Stimulated activated CD8-positive, alpha-beta memory T cell treated with anti-CD3 and anti-CD28 coated beads, Interleukin-12 subunit alpha, Interleukin-12 subunit beta, amount 100 ng/mL, for 24 hours (primary cell): ENCODE data around the gene LIMS1.
"Not testable (repeated sequence)": the region's sequence is repeated elsewhere in the genome, so short reads cannot be mapped to it uniquely, and the experiment has no call there.

Experiments
- DNase-seq: peaks from one replicate; pipeline ENCODE4 v3.0.0-alpha.2; 2020; ENCODE audit errors: extremely low read depth

Gene LIMS1

DNA sequence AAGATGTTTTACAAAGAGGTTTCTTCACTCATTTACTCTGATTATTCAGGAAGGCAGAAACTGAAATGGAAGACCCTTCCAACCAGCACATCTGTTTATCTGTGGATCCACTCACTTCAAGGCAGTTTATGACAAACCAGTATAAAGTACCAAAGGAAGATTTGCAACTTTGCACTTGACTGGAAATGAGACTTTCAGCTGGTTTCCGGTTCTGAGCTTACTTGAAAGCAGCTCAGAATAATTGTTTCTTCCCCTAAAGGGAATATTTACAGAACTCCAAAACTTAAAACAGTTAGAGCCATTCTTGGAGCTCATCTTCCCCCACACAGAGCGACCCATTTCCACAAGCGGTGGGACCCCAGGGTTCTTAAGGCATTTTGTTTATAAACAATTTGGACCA is 129.8 kb downstream of the LIMS1 start:
- not testable (repeated sequence) for DNase-seq

GRCh38 chr2:108664979-108665378 is 130.7 kb downstream of the LIMS1 start:
- not testable (repeated sequence) for DNase-seq

GRCh38 chr2:108665975-108666374 is 131.7 kb downstream of the LIMS1 start:
- DNase-seq = not testable (repeated sequence)

GRCh38 chr2:108667140-108667539 is 132.9 kb downstream of the LIMS1 start:
- not testable (repeated sequence) for DNase-seq

DNA sequence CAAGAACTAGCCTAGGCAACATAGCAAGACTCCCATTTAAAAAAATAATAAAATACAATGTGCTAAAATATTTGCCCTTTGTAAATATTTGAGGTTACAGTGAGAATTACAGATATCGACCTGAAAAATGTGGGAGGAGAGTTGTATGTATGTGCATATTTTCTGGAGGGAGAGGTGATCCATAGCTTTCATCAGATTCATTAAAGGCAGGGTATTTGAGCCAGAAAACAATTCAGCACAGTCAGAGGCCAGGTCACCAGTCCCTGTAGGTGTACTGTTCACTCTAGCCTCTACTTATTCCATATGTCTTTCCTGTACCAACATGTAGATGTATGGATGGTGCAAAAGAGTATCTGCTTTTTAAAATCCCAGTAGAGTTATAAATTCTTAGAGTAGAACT is 136.0 kb downstream of the LIMS1 start:
- DNase-seq = not testable (repeated sequence)

DNA sequence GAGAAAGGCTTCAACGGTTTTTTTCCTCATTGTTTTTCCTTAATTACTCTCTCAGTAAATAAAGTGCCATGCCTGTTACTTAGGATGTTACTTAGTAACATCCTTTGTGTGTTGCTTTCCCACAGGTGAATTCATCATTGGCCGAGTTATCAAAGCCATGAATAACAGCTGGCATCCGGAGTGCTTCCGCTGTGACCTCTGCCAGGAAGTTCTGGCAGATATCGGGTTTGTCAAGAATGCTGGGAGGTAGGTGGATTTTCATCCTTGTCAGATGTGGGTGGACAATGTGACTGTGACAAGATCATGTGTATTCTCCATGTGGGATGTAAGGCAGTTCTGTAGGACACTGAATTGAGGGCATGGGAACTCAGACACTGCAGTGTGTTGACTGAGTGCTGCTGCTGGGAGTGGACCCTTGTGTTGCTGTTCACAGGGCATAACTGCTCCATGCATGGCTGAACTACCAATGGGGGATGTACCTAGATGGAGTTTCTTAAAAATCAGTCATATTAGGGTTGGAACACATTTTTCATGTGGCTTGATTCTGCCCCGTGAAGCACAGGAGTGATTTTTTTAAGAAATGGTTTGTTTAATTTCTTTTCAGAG is 138.0 kb downstream of the LIMS1 start:
- DNase-seq = not testable (repeated sequence)

DNA sequence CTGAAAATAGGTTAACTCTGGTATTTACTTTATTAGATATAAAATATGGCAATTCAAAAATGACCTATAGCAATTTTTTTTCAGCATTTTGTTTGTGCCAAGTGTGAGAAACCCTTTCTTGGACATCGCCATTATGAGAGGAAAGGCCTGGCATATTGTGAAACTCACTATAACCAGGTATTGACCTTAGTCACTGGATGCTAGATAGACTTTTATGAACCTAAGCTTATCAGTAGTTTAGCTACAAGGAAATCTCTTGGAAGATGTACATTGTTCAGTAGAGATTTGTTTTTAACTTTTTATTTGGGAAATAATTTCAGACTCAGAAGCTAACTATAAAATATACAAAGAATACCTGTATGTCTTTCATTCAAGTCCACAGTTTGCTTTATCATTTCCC is 142.3 kb downstream of the LIMS1 start:
- not testable (repeated sequence) for DNase-seq

DNA sequence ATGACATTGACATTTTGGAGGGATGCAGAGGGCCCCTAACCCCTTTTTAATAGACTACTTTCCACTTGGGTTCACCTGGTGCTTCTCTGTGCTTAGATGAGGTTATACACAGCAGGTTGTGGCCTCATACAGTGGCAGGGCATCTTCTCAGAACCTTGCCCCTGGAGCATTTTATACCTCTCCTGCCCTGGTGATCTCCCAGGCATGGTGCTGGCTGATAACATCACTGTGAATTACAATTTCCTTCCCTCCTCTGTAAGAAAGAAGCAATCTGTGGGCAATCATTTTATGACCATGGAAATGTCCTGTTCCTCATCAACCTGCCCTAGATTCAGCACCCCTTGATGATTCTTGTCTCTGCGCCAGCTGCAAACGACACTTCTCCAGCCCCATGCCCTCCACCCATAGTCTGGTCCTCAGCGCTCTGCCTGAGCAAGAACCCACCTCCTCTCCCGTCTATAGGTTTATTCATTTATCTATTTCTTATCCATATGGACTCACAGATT is 143.0 kb downstream of the LIMS1 start:
- not testable (repeated sequence) for DNase-seq

- DNase-seq = not testable (repeated sequence)
These were observed 144.0 kb downstream of the LIMS1 start for GRCh38 chr2:108678198-108678651.

GRCh38 chr2:108680805-108681204 is 146.5 kb downstream of the LIMS1 start:
- DNase-seq = not testable (repeated sequence)

DNA sequence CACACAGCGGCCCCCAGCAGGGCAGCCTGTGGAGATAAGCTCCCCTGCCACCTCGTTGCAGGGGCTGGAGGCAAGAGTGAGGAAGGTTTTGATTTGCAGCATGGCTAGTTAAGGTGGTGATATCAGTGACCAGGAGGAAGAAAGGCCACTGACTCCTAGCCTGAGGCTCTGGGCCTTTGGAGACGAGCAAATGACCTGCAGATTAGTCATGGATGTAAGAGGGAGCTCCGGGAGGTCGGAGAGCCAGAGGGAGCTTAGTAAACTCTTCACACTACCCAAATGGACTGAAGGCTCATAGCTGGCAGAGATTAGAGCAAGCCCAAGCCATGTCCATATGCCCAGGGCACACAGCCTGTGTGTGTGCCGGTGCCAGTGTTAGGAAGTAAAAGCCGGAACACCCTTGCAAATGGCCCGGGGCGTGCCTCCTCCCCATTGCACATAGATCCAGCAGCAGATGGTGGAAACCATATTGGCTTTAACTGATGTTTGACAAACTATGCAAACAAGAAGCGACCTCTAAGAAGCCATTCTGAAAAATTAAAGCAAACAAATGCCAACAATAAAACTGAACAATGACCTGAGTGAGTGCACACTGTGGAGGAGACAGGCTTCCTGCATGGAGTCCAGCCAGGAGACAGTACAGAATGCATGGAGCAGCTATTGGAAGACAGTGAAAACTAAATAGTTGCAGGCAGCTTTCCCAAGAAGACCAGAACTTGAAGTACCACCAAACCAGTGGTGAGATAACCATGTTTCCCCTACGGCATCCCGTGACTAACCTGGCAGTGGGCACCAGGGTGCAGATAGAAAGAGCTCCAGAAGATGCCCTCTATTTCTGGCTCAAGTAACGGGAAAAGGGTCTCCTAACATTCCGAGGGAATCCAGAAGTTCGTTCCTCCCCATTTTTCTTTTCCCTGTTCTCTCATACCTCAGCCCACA is 154.8 kb downstream of the LIMS1 start:
- not testable (repeated sequence) for DNase-seq

DNA sequence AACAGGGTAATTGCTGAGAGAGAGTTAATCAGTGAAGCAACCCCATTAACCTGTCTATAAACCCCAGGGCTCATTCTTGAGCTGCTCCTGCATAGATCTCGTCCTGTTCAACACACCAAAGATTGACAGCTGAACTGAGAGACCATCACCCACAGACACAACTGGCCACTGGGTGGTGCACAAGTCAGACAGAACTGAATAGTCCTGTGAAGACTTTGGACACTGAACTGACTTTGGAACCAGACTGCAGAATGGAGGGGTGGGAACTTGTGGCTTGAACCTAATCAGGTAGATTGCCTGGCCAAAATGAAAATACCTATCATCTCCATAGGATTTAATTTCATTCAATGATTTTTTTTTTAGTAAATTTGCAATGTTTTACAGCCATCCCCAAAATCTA is 155.7 kb downstream of the LIMS1 start:
- DNase-seq = not testable (repeated sequence)

DNA sequence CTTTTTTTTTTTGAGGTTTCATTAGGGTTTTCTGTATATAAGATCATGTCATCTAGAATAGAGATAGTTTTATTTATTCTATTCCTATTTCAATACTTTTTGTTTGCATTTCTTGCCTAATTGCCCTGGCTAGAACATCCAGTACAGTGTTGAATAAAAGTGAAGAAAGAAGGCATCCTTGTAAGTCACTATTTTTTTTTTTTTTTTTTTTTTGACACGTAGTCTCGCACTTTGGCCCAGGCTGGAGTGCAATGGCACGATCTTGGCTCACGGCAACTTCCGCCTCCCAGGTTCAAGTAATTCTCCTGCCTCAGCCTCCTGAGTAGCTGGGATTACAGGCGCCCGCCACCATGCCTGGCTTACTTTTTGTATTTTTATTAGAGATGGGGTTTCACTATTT is 157.2 kb downstream of the LIMS1 start:
- DNase-seq = no peak

GRCh38 chr2:108701208-108701607 is 166.9 kb downstream of the LIMS1 start:
- no peak for DNase-seq

DNA sequence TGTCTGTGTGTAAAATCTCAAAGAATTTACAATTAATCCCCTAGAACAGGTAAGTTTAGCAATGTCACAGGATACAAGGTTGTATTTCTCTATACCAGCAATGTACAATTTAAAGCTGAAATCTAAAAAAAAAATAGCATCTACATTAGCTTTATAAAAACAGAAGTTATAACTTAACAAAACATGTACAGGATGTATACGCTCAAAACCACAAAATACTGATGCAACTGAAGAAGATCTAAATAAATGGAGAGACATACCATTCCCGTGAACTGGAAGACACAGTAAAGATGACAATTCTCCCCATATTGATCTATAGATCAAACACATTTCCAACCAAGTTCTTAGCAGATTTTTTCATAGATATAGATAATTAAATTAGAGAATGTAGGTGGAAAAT is 167.5 kb downstream of the LIMS1 start:
- DNase-seq = no peak

- DNase-seq = no peak
These were observed 170.6 kb downstream of the LIMS1 start for GRCh38 chr2:108704871-108705270.

- no peak for DNase-seq
These were observed 173.0 kb downstream of the LIMS1 start for GRCh38 chr2:108707300-108707699.

DNA sequence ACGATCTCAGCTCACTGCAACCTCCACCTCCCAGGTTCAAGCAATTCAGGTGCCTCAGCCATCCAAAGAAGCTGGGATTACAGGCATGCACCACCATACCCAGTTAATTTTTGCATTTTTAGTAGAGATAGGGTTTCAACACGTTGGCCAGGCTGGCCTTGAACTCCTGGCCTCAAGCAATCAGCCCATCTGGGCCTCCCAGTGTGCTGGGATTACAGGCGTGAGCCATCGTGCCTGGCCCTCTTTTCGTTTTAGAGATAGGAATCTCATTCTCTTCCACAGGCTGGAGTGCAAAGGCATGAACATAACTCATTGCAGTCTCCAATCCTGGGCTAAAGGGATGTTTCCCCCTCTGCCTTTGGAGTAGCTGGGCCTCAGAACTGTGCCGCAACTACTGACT is 182.7 kb downstream of the LIMS1 start:
- DNase-seq = not testable (repeated sequence)

- peak; percentile 84 for DNase-seq
These were observed 185.1 kb downstream of the LIMS1 start, which contains the start of gene RANBP2 for GRCh38 chr2:108719149-108720044. Gene RANBP2 (plus strand): TSS chr2:108719482. CDS start chr2:108719607, 125 bp downstream.

DNA sequence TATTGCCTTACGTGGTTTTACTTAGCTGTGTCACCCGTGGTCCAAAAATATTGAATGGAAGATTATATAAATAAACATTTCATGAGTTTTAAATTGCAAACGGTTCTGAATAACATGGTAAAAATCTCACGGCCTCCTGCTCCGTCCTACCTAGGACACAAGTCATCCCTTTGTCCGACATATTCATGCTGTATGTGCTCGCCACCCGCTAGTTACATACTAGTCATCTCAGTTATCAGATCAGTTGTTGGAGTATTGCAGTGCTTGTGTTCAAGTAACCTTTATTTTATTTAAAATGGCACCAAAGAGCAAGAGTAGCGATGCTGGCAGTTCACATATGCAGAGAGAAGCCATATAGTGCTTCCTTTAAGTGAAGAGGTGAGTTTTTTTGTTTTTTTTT is 191.8 kb downstream of the LIMS1 start:
- DNase-seq = not testable (repeated sequence)

- DNase-seq = not testable (repeated sequence)
These were observed 200.4 kb downstream of the LIMS1 start for GRCh38 chr2:108734656-108735055.
